Endothelial cell of umbilical vein (primary cell): ENCODE results near the gene CNFN. TPM values are rescaled to one million over a fixed set of nuclear protein-coding genes. Genes with fewer than 3 reads are reported as not detected.

Experiments
- BruUV-seq: library from RNA; stranded (reverse); fragments of 400-500 nt; replicated peaks from 2 replicates; lab custom pipeline; 2021; lab: Mats Ljungman, UMichigan
- CTCF ChIA-PET: fragments of 300-600, 350-600 bp; sonication (Branson Sonifier 250); formaldehyde crosslinking; loops from one replicate; lab custom pipeline; 2021; ENCODE audit warnings: antibody characterized with exemption, inconsistent platforms; lab: Charles Lee
- POLR2A ChIA-PET: fragments of 300-600, 350-600 bp; sonication (Branson Sonifier 250); formaldehyde crosslinking; loops from one replicate; lab custom pipeline; 2021; ENCODE audit warnings: antibody characterized with exemption, inconsistent platforms; lab: Charles Lee
- DNase-seq: peaks from one replicate; pipeline ENCODE4 v3.0.0-alpha.2; 2011; ENCODE audit warnings: low read depth, low spot score
- FAIRE-seq: peaks from 2 replicates; lab custom pipeline; 2011; peaks lifted over from hg19 to GRCh38; lab: Jason Lieb, UNC
- H2AFZ ChIP-seq: 2 replicates; pipeline ENCODE4 v1.6.0; 2012; ENCODE audit warnings: low read depth, low read length, control low read depth, inconsistent platforms
- H3K27ac ChIP-seq: 2 replicates; pipeline ENCODE4 v1.5.1; 2011; ENCODE audit warnings: low read depth, mild to moderate bottlenecking, control low read depth, low read length, moderate library complexity; ENCODE audit not compliant: insufficient read depth
- H3K27me3 ChIP-seq, 2 experiments: 2 replicates each; pipeline versions ENCODE4 v1.6.0 to v1.6.1; 2011; ENCODE audit warnings: low read length in 2 of 2, mixed read lengths in 1 of 2; ENCODE audit not compliant: control insufficient read depth in 2 of 2, insufficient read depth in 2 of 2
- H3K36me3 ChIP-seq, 2 experiments: 2 replicates in 1 of 2; 3 replicates in 1 of 2; pipeline ENCODE4 v1.5.1; 2011; ENCODE audit warnings: low read length in 2 of 2, mild to moderate bottlenecking in 1 of 2, moderate library complexity in 1 of 2; ENCODE audit not compliant: control insufficient read depth in 2 of 2, insufficient read depth in 2 of 2; ENCODE audit errors: extremely low read depth in 1 of 2
- H3K4me1 ChIP-seq: 3 replicates; pipeline ENCODE4 v1.5.1; 2011; ENCODE audit warnings: mild to moderate bottlenecking, low read length; ENCODE audit not compliant: control insufficient read depth, insufficient read depth; ENCODE audit errors: extremely low read depth
- H3K4me2 ChIP-seq: 2 replicates; pipeline ENCODE4 v1.6.1; 2011; ENCODE audit warnings: low read length, control low read depth, mixed read lengths; ENCODE audit not compliant: insufficient read depth
- H3K4me3 ChIP-seq, 3 experiments: fragments of 200-600 bp in 1 of 3; sonication (generic), shearing (Covaris generic) in 1 of 3; replicated peaks in 1 of 3; 2 replicates each; pipeline ENCODE4 v1.5.1; 2011 to 2016; ENCODE audit warnings: control low read depth in 3 of 3, low read length in 3 of 3, mild to moderate bottlenecking in 2 of 3, inconsistent platforms in 1 of 3, low read depth in 1 of 3, moderate library complexity in 1 of 3; ENCODE audit not compliant: insufficient read depth in 1 of 3
- H3K79me2 ChIP-seq: 2 replicates; pipeline ENCODE4 v1.6.0; 2012; ENCODE audit warnings: low read length, inconsistent platforms; ENCODE audit not compliant: control insufficient read depth, insufficient read depth
- H3K9ac ChIP-seq: replicated peaks from 2 replicates; pipeline ENCODE3; 2011; ENCODE audit warnings: low read length, control low read depth; ENCODE audit not compliant: insufficient read depth; ENCODE audit errors: extremely low read depth
- H3K9me1 ChIP-seq: replicated peaks from 3 replicates; pipeline ENCODE4 v1.6.0; 2011; ENCODE audit warnings: mild to moderate bottlenecking, low read length; ENCODE audit not compliant: control insufficient read depth, insufficient read depth; ENCODE audit errors: extremely low read depth
- H3K9me3 ChIP-seq: replicated peaks from 2 replicates; pipeline ENCODE4 v1.5.1; 2012; ENCODE audit warnings: low read length, inconsistent platforms; ENCODE audit not compliant: control insufficient read depth, insufficient read depth
- H4K20me1 ChIP-seq: replicated peaks from 2 replicates; pipeline ENCODE3; 2011; ENCODE audit warnings: mild to moderate bottlenecking, low read length; ENCODE audit not compliant: control insufficient read depth, insufficient read depth; ENCODE audit errors: extremely low read depth
- EZH2 ChIP-seq: IDR thresholded peaks from 2 replicates; pipeline ENCODE4 v1.6.1; 2012; ENCODE audit warnings: borderline replicate concordance, low read depth, mild to moderate bottlenecking, moderate library complexity, low read length, inconsistent platforms; ENCODE audit not compliant: severe bottlenecking
- FOS ChIP-seq: IDR thresholded peaks from 2 replicates; pipeline ENCODE4 v1.6.1; 2011; ENCODE audit warnings: mild to moderate bottlenecking, low read length, moderate library complexity, borderline replicate concordance; ENCODE audit not compliant: insufficient read depth
- GATA2 ChIP-seq: IDR thresholded peaks from 2 replicates; pipeline ENCODE4 v1.7.0; 2011; ENCODE audit warnings: low read depth, mild to moderate bottlenecking, moderate library complexity, mixed read lengths, low read length; ENCODE audit not compliant: insufficient read length, insufficient read depth
- JUN ChIP-seq: IDR thresholded peaks from 2 replicates; pipeline ENCODE4 v1.6.1; 2011; ENCODE audit warnings: borderline replicate concordance, low read depth; ENCODE audit not compliant: insufficient read length, insufficient read depth
- MAX ChIP-seq: IDR thresholded peaks from 2 replicates; pipeline ENCODE4 v1.6.1; 2011; ENCODE audit not compliant: insufficient read depth, insufficient read length
- MYC ChIP-seq: IDR thresholded peaks from one replicate; pipeline ENCODE4 v1.6.1; 2011; ENCODE audit warnings: mild to moderate bottlenecking, low read depth, low read length
- POLR2A ChIP-seq: IDR thresholded peaks from 2 replicates; pipeline ENCODE4 v1.6.1; 2012; ENCODE audit warnings: low read depth, mild to moderate bottlenecking, control low read depth, low read length
- POLR2AphosphoS5 ChIP-seq: IDR thresholded peaks from 2 replicates; pipeline ENCODE4 v1.6.1; 2012; ENCODE audit warnings: low read depth, mild to moderate bottlenecking, control low read depth, low read length, moderate library complexity; ENCODE audit not compliant: insufficient read depth
- dilution Hi-C: fragments of 300-500 bp; cut with MboI; formaldehyde crosslinking; loops from one replicate; pipeline ENCODE4 v1.15.0; 2019; ENCODE audit warnings: low sequenced_read_pairs; ENCODE audit not compliant: extremely low pct_ligation_motif_present
- intact Hi-C: fragments of 100-400 bp; cut with micrococcal nuclease; formaldehyde crosslinking; loops from one replicate; pipeline ENCODE4 v1.10.0; 2022
- polyA plus RNA-seq, 4 experiments: library from polyadenylated mRNA; depleted of rRNA in 3 of 4; stranded (reverse) in 3 of 4; unstranded in 1 of 4; fragments of >200 nt; gene quantifications; 2 replicates each; pipeline versions ENCODE4 v1.2.1 to v1.2.3, GENCODE V29; 2011 to 2012; ENCODE audit warnings: missing spikeins in 1 of 4
- total RNA-seq: library from RNA; stranded (reverse); gene quantifications from 2 replicates; pipeline ENCODE4 v1.2.3, GENCODE V29; 2021
- TF ChIP-seq, protein P1 (sequence below), 2 donors: IDR thresholded peaks; 1 replicate in 1 of 2; 2 replicates in 1 of 2; pipeline ENCODE4 v1.5.1; 2011; ENCODE audit warnings: low read length in 2 of 2, mild to moderate bottlenecking in 2 of 2, moderate library complexity in 2 of 2, control low read depth in 1 of 2, inconsistent platforms in 1 of 2, low read depth in 1 of 2; ENCODE audit not compliant: insufficient read depth in 1 of 2; ENCODE audit errors: extremely low read depth in 1 of 2

Gene CNFN
- total and polyA plus RNA-seq, 2 donors (not counting 3 experiments of a cell fraction or from before 2014, with no cell fraction given), result 0.23 to 0.73 TPM

DNA sequence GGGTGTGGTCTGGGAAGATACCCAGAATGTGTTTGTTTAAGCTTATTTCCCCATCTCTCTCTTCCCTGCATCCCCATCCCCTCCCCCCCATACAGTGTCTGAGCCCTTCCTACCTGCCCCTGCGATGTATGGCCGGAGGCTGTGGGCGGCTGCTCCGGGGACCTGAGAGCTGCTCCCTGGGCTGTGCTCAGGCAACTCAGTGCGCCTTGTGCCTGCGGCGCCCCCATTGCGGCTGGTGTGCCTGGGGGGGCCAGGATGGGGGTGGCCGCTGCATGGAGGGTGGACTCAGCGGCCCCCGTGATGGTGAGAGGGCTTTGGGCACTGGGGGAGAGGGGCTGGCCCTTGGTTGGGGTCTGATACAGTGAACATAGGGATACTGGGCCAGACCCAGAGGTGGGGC lies 21.7 kb downstream of the CNFN start:
- FAIRE-seq, result no peak
- Histone ChIP-seq H3K4me2 (no peak overlapping the region), H3K9me1 (no peaks in the 10 kb centered on the region), H3K4me1 (no peaks in the 10 kb centered on the region), H3K79me2 (no peaks in the 10 kb centered on the region), H3K9me3 (no peaks in the 10 kb centered on the region), H2AFZ (no peak overlapping the region), H3K9ac (no peak overlapping the region), H3K27me3 (no peaks in the 10 kb centered on the region), H3K4me3 (no peak overlapping the region), H3K27ac (no peak overlapping the region), H4K20me1 (no peaks in the 10 kb centered on the region), H3K36me3 (peaks cover 0 to 10% of the 10 kb centered on the region in 2 experiments)
- DNase-seq, result no peak
- no TSS peak for BruUV-seq
- POLR2A ChIA-PET, result no interaction called here
- TF ChIP-seq MYC (no peak), GATA2 (no peak), FOS (no peak), POLR2A (no peak), POLR2AphosphoS5 (no peak), JUN (no peak), MAX (no peak), EZH2 (no peak)
- TF ChIP-seq, protein P1, sequence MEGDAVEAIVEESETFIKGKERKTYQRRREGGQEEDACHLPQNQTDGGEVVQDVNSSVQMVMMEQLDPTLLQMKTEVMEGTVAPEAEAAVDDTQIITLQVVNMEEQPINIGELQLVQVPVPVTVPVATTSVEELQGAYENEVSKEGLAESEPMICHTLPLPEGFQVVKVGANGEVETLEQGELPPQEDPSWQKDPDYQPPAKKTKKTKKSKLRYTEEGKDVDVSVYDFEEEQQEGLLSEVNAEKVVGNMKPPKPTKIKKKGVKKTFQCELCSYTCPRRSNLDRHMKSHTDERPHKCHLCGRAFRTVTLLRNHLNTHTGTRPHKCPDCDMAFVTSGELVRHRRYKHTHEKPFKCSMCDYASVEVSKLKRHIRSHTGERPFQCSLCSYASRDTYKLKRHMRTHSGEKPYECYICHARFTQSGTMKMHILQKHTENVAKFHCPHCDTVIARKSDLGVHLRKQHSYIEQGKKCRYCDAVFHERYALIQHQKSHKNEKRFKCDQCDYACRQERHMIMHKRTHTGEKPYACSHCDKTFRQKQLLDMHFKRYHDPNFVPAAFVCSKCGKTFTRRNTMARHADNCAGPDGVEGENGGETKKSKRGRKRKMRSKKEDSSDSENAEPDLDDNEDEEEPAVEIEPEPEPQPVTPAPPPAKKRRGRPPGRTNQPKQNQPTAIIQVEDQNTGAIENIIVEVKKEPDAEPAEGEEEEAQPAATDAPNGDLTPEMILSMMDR (IDR thresholded peaks at IDR 0.05; ENCODE audit: extremely low read depth in 1 of 2, insufficient read depth in 1 of 2, low read depth in 1 of 2, low read length in 2 of 2), result no peak
- CTCF ChIA-PET, result no interaction called here
- intact Hi-C loops, result no loop called here
- dilution Hi-C loops, result no loop called here
